NCI-H2029 (cell line): ENCODE data around the gene TTPAL.
"Not testable (repeated sequence)": the region's sequence is repeated elsewhere in the genome, so short reads cannot be mapped to it uniquely, and the experiment has no call there.

ENCODE experiments used
- DNase-seq: peaks from one replicate; lab custom pipeline; 2025; lab: John Stamatoyannopoulos, UW

Gene TTPAL

GRCh38 chr20:44468044-44468782, 7.5 kb upstream of the TTPAL start:
- no peak for DNase-seq

GRCh38 chr20:44470327-44470726, 5.3 kb upstream of the TTPAL start:
- DNase-seq: no peak

- no peak for DNase-seq
Measured at GRCh38 chr20:44471481-44471882, 4.2 kb upstream of the TTPAL start.

GRCh38 chr20:44472283-44472682, 3.4 kb upstream of the TTPAL start:
- DNase-seq: not testable (repeated sequence)

- no peak for DNase-seq
Measured at GRCh38 chr20:44475372-44475693, 341 bp upstream of the TTPAL start.

GRCh38 chr20:44477151-44477550, 1.5 kb downstream of the TTPAL start:
- no peak for DNase-seq

GRCh38 chr20:44478206-44478605, 2.5 kb downstream of the TTPAL start:
- no peak for DNase-seq

- DNase-seq: no peak
Measured at GRCh38 chr20:44479643-44480042, 4.0 kb downstream of the TTPAL start.

- DNase-seq: no peak
Measured at GRCh38 chr20:44480097-44480496, 4.4 kb downstream of the TTPAL start.

- DNase-seq: no peak
Measured at GRCh38 chr20:44481719-44482416, 6.2 kb downstream of the TTPAL start.

GRCh38 chr20:44483112-44483511, 7.4 kb downstream of the TTPAL start:
- DNase-seq: no peak

- no peak for DNase-seq
Measured at GRCh38 chr20:44485078-44485829, 9.6 kb downstream of the TTPAL start.

- DNase-seq: no peak
Measured at GRCh38 chr20:44485830-44486198, 10.1 kb downstream of the TTPAL start.

- no peak for DNase-seq
Measured at GRCh38 chr20:44488551-44488950, 12.9 kb downstream of the TTPAL start.

GRCh38 chr20:44489223-44489622, 13.5 kb downstream of the TTPAL start:
- DNase-seq: no peak

GRCh38 chr20:44489931-44490330, 14.3 kb downstream of the TTPAL start:
- no peak for DNase-seq

- DNase-seq: no peak
Measured at GRCh38 chr20:44491635-44492395, 16.1 kb downstream of the TTPAL start.

GRCh38 chr20:44494266-44494665, 18.6 kb downstream of the TTPAL start:
- DNase-seq: no peak

GRCh38 chr20:44494681-44495080, 19.0 kb downstream of the TTPAL start:
- no peak for DNase-seq

- DNase-seq: no peak
Measured at GRCh38 chr20:44495257-44495656, 19.6 kb downstream of the TTPAL start.

- DNase-seq: no peak
Measured at GRCh38 chr20:44495802-44496481, 20.3 kb downstream of the TTPAL start.

GRCh38 chr20:44496976-44497375, 21.3 kb downstream of the TTPAL start:
- DNase-seq: no peak
